ENCODE measurements around the gene ARSK. TPM values are rescaled to one million over a fixed set of nuclear protein-coding genes. Genes with fewer than 3 reads are reported as not detected.

ARSK gene
- total RNA-seq, 5 donors from 2014 or later (not counting 1 experiment from before 2014, with no cell fraction given) = 4.2 to 6.9 (median 6.2) TPM

- Mint-ChIP-seq H3K27ac (no peak overlapping the region), H3K4me3 (no peak overlapping the region), H3K27me3 (no peaks in the 10 kb centered on the region), H3K4me1 (peaks cover 9 to 16% (median 15%) of the 10 kb centered on the region in 3 donors), H3K36me3 (peaks cover 24% of the 10 kb centered on the region), H3K9me3 (no peaks in the 10 kb centered on the region)
- ChIA-PET POLR2A (interaction anchor here in 1 of 2 donors (0.6 kb wide), 1 partner anchor 13 kb away, joined by 3 read pairs; no protein-coding TSS in a partner anchor), CTCF (no interaction called here)
- no peak for ATAC-seq (replicated peaks in 1 of 4)
- Histone ChIP-seq H3K36me3 (ENCODE audit: control insufficient read depth in 2 of 2, extremely low read depth in 1 of 2, insufficient read depth in 1 of 2, low read length in 1 of 2) (peaks cover 0 to 4% of the 10 kb centered on the region in 2 donors), H3K27ac (ENCODE audit: low read length) (no peak overlapping the region), H3K27me3 (replicated peaks in 1 of 2; ENCODE audit: control insufficient read depth in 2 of 2, extremely low read depth in 1 of 2, insufficient read depth in 2 of 2, low read length in 1 of 2) (no peaks in the 10 kb centered on the region), H3K9me3 (no peaks in the 10 kb centered on the region), H3K4me1 (ENCODE audit: control insufficient read depth in 1 of 2, extremely low read depth in 1 of 2, insufficient read depth in 2 of 2, low read length in 2 of 2) (peaks cover 0 to 12% of the 10 kb centered on the region in 2 experiments), H3K4me3 (ENCODE audit: control insufficient read depth in 1 of 2, extremely low read depth in 1 of 2, low read length in 1 of 2) (no peak overlapping the region)
- no CpG with 5 or more reads among the region's 3 CpGs for WGBS (ENCODE audit: insufficient coverage)
- no peak for DNase-seq
These were observed 40.5 kb downstream of the ARSK start for GRCh38 chr5:95595289-95595931.

- Mint-ChIP-seq H3K4me3 (no peak overlapping the region), H3K4me1 (no peaks in the 10 kb centered on the region), H3K36me3 (peaks cover 28% of the 10 kb centered on the region), H3K27me3 (no peaks in the 10 kb centered on the region), H3K27ac (no peak overlapping the region), H3K9me3 (no peaks in the 10 kb centered on the region)
- no peaks in the 10 kb centered on the region for H3K9me3 ChIP-seq
- ChIA-PET CTCF (interaction anchor here in 1 of 2 donors (0.7 kb wide), 1 partner anchor 387 kb away, joined by 3 read pairs; no protein-coding TSS in a partner anchor), POLR2A (no interaction called here)
- DNase-seq (no peak), ATAC-seq (replicated peaks in 1 of 4) (no peak)
- peaks cover 4 to 15% of the 10 kb centered on the region in 2 donors for H3K36me3 ChIP-seq (ENCODE audit: control insufficient read depth in 2 of 2, extremely low read depth in 1 of 2, insufficient read depth in 1 of 2, low read length in 1 of 2)
- no CpG with 5 or more reads among the region's 1 CpG for WGBS (ENCODE audit: insufficient coverage)
- no peaks in the 10 kb centered on the region for H3K27me3 ChIP-seq (replicated peaks in 1 of 2; ENCODE audit: control insufficient read depth in 2 of 2, extremely low read depth in 1 of 2, insufficient read depth in 2 of 2, low read length in 1 of 2)
- H3K4me3 ChIP-seq (ENCODE audit: control insufficient read depth in 1 of 2, extremely low read depth in 1 of 2, low read length in 1 of 2) = no peak overlapping the region
- H3K4me1 ChIP-seq (ENCODE audit: control insufficient read depth in 1 of 2, extremely low read depth in 1 of 2, insufficient read depth in 2 of 2, low read length in 2 of 2) = no peaks in the 10 kb centered on the region
- no peak overlapping the region for H3K27ac ChIP-seq (ENCODE audit: low read length)
These were observed 44.4 kb downstream of the ARSK start for GRCh38 chr5:95599252-95599651.

- Mint-ChIP-seq H3K36me3 (peaks cover 27% of the 10 kb centered on the region), H3K9me3 (no peaks in the 10 kb centered on the region), H3K4me3 (no peak overlapping the region), H3K27ac (no peak overlapping the region), H3K4me1 (no peaks in the 10 kb centered on the region), H3K27me3 (no peaks in the 10 kb centered on the region)
- peaks cover 4 to 15% of the 10 kb centered on the region in 2 donors for H3K36me3 ChIP-seq (ENCODE audit: control insufficient read depth in 2 of 2, extremely low read depth in 1 of 2, insufficient read depth in 1 of 2, low read length in 1 of 2)
- H3K27ac ChIP-seq (ENCODE audit: low read length) = no peak overlapping the region
- DNase-seq (no peak), ATAC-seq (replicated peaks in 1 of 4) (no peak)
- CTCF ChIA-PET = interaction anchor here in 1 of 2 donors (1.1 kb wide), 1 partner anchor 31 kb away, joined by 3 read pairs; no protein-coding TSS in a partner anchor
- no peaks in the 10 kb centered on the region for H3K9me3 ChIP-seq
- no CpG with 5 or more reads among the region's 1 CpG for WGBS (ENCODE audit: insufficient coverage)
- no peaks in the 10 kb centered on the region for H3K27me3 ChIP-seq (replicated peaks in 1 of 2; ENCODE audit: control insufficient read depth in 2 of 2, extremely low read depth in 1 of 2, insufficient read depth in 2 of 2, low read length in 1 of 2)
- POLR2A ChIA-PET = no interaction called here
- no peak overlapping the region for H3K4me3 ChIP-seq (ENCODE audit: control insufficient read depth in 1 of 2, extremely low read depth in 1 of 2, low read length in 1 of 2)
- no peaks in the 10 kb centered on the region for H3K4me1 ChIP-seq (ENCODE audit: control insufficient read depth in 1 of 2, extremely low read depth in 1 of 2, insufficient read depth in 2 of 2, low read length in 2 of 2)
These were observed 45.7 kb downstream of the ARSK start for GRCh38 chr5:95600557-95600956.

- Histone ChIP-seq H3K27ac (ENCODE audit: low read length) (no peak overlapping the region), H3K4me3 (ENCODE audit: control insufficient read depth in 1 of 2, extremely low read depth in 1 of 2, low read length in 1 of 2) (no peak overlapping the region), H3K4me1 (ENCODE audit: control insufficient read depth in 1 of 2, extremely low read depth in 1 of 2, insufficient read depth in 2 of 2, low read length in 2 of 2) (no peaks in the 10 kb centered on the region), H3K9me3 (no peaks in the 10 kb centered on the region), H3K36me3 (ENCODE audit: control insufficient read depth in 2 of 2, extremely low read depth in 1 of 2, insufficient read depth in 1 of 2, low read length in 1 of 2) (peaks cover 0 to 15% of the 10 kb centered on the region in 2 donors), H3K27me3 (replicated peaks in 1 of 2; ENCODE audit: control insufficient read depth in 2 of 2, extremely low read depth in 1 of 2, insufficient read depth in 2 of 2, low read length in 1 of 2) (no peaks in the 10 kb centered on the region)
- DNase-seq (no peak), ATAC-seq (replicated peaks in 1 of 4) (no peak)
- Mint-ChIP-seq H3K4me1 (peaks cover 0 to 5% (median 0%) of the 10 kb centered on the region in 3 donors), H3K36me3 (peaks cover 22% of the 10 kb centered on the region), H3K4me3 (no peak overlapping the region), H3K9me3 (peaks cover 0 to 4% (median 0%) of the 10 kb centered on the region in 3 donors), H3K27me3 (no peaks in the 10 kb centered on the region), H3K27ac (peak overlapping the region in 1 of 2 donors; percentile 40)
- POLR2A ChIA-PET = no interaction called here
- 100% methylated on average over 4 of the region's 5 CpGs for WGBS (ENCODE audit: insufficient coverage)
- CTCF ChIA-PET = no interaction called here
These were observed 50.9 kb downstream of the ARSK start for GRCh38 chr5:95605786-95606185.

- DNase-seq = no peak
- peaks cover 0 to 5% (median 0%) of the 10 kb centered on the region in 3 donors for H3K4me1 Mint-ChIP-seq
- H3K27me3 Mint-ChIP-seq = no peaks in the 10 kb centered on the region
- ATAC-seq (replicated peaks in 1 of 4) = no peak
- Histone ChIP-seq H3K9me3 (no peaks in the 10 kb centered on the region), H3K27ac (ENCODE audit: low read length) (no peak overlapping the region), H3K27me3 (replicated peaks in 1 of 2; ENCODE audit: control insufficient read depth in 2 of 2, extremely low read depth in 1 of 2, insufficient read depth in 2 of 2, low read length in 1 of 2) (no peaks in the 10 kb centered on the region), H3K4me1 (ENCODE audit: control insufficient read depth in 1 of 2, extremely low read depth in 1 of 2, insufficient read depth in 2 of 2, low read length in 2 of 2) (no peaks in the 10 kb centered on the region), H3K36me3 (ENCODE audit: control insufficient read depth in 2 of 2, extremely low read depth in 1 of 2, insufficient read depth in 1 of 2, low read length in 1 of 2) (peaks cover 0 to 9% of the 10 kb centered on the region in 2 donors), H3K4me3 (ENCODE audit: control insufficient read depth in 1 of 2, extremely low read depth in 1 of 2, low read length in 1 of 2) (no peak overlapping the region)
- ChIA-PET CTCF (interaction anchor here in 1 of 2 donors (0.5 kb wide), 1 partner anchor 11 kb away, joined by 3 read pairs; no protein-coding TSS in a partner anchor), POLR2A (no interaction called here)
- no peak overlapping the region for H3K4me3 Mint-ChIP-seq
- H3K36me3 Mint-ChIP-seq = peaks cover 18% of the 10 kb centered on the region
- no CpG with 5 or more reads among the region's 1 CpG for WGBS (ENCODE audit: insufficient coverage)
- H3K27ac Mint-ChIP-seq = no peak overlapping the region
- H3K9me3 Mint-ChIP-seq = peaks cover 0 to 4% (median 0%) of the 10 kb centered on the region in 3 donors
These were observed 51.5 kb downstream of the ARSK start for GRCh38 chr5:95606419-95606818.

GRCh38 chr5:95609711-95610110, 54.8 kb downstream of the ARSK start:
- POLR2A ChIA-PET = interaction anchor here (0.6 to 0.7 kb wide), 2 partner anchors 359 to 1216 kb away, joined by 3 to 15 read pairs; no protein-coding TSS in a partner anchor
- CTCF ChIA-PET = interaction anchor here in 1 of 2 donors (0.7 kb wide), 1 partner anchor 39 kb away, joined by 6 read pairs; no protein-coding TSS in a partner anchor
- H3K27ac Mint-ChIP-seq = no peak overlapping the region
- ATAC-seq (replicated peaks in 1 of 4) (no peak), DNase-seq (no peak)
- H3K27me3 Mint-ChIP-seq = no peaks in the 10 kb centered on the region
- H3K27me3 ChIP-seq (replicated peaks in 1 of 2; ENCODE audit: control insufficient read depth in 2 of 2, extremely low read depth in 1 of 2, insufficient read depth in 2 of 2, low read length in 1 of 2) = no peaks in the 10 kb centered on the region
- H3K4me3 Mint-ChIP-seq = no peak overlapping the region
- peaks cover 0 to 10% (median 2%) of the 10 kb centered on the region in 3 donors for H3K4me1 Mint-ChIP-seq
- peaks cover 24% of the 10 kb centered on the region for H3K36me3 Mint-ChIP-seq
- H3K4me1 ChIP-seq (ENCODE audit: control insufficient read depth in 1 of 2, extremely low read depth in 1 of 2, insufficient read depth in 2 of 2, low read length in 2 of 2) = no peaks in the 10 kb centered on the region
- no peak overlapping the region for H3K4me3 ChIP-seq (ENCODE audit: control insufficient read depth in 1 of 2, extremely low read depth in 1 of 2, low read length in 1 of 2)
- WGBS (ENCODE audit: insufficient coverage) = 80% methylated on average over 2 of the region's 3 CpGs
- no peaks in the 10 kb centered on the region for H3K36me3 ChIP-seq (ENCODE audit: control insufficient read depth in 2 of 2, extremely low read depth in 1 of 2, insufficient read depth in 1 of 2, low read length in 1 of 2)
- H3K9me3 Mint-ChIP-seq = peaks cover 10 to 14% (median 10%) of the 10 kb centered on the region in 3 donors
- H3K27ac ChIP-seq (ENCODE audit: low read length) = no peak overlapping the region
- H3K9me3 ChIP-seq = no peaks in the 10 kb centered on the region

Measured in T-cell (primary cell).